A172 (cell line): ENCODE measurements around the gene LARGE1. TPM values are rescaled to one million over a fixed set of nuclear protein-coding genes. Genes with fewer than 3 reads are reported as not detected.

Experiments
- DNase-seq: peaks from one replicate; pipeline ENCODE4 v3.0.0-alpha.2; 2015; ENCODE audit warnings: low spot score
- total RNA-seq: library from RNA; depleted of rRNA; stranded (reverse); fragments of >200 nt; shearing (Covaris generic); gene quantifications from 2 replicates; pipeline ENCODE4 v1.2.3, GENCODE V29; 2014

LARGE1 gene
- total RNA-seq, 1 experiment from 2014 or later = 4.9 TPM

- DNase-seq = no peak
Measured at GRCh38 chr22:33563220-33563964, 356.9 kb downstream of the LARGE1 start.

GRCh38 chr22:33562501-33562900 lies 357.8 kb downstream of the LARGE1 start:
- no peak for DNase-seq

GRCh38 chr22:33561149-33561807 lies 359.0 kb downstream of the LARGE1 start:
- DNase-seq = no peak

- no peak for DNase-seq
Measured at GRCh38 chr22:33557836-33558235, 362.4 kb downstream of the LARGE1 start.

GRCh38 chr22:33555814-33556522 lies 364.3 kb downstream of the LARGE1 start:
- no peak for DNase-seq

- no peak for DNase-seq
Measured at GRCh38 chr22:33553493-33553892, 366.8 kb downstream of the LARGE1 start.

- no peak for DNase-seq
Measured at GRCh38 chr22:33544707-33545106, 375.6 kb downstream of the LARGE1 start.

GRCh38 chr22:33542722-33543121 lies 377.6 kb downstream of the LARGE1 start:
- DNase-seq = no peak

GRCh38 chr22:33542153-33542552 lies 378.1 kb downstream of the LARGE1 start:
- DNase-seq = no peak

- DNase-seq = no peak
Measured at GRCh38 chr22:33539902-33540751, 380.1 kb downstream of the LARGE1 start.

- DNase-seq = no peak
Measured at GRCh38 chr22:33539202-33539901, 380.9 kb downstream of the LARGE1 start.

- DNase-seq = no peak
Measured at GRCh38 chr22:33538277-33538885, 381.9 kb downstream of the LARGE1 start.

- DNase-seq = no peak
Measured at GRCh38 chr22:33537059-33537458, 383.2 kb downstream of the LARGE1 start.

GRCh38 chr22:33535937-33536875 lies 384.1 kb downstream of the LARGE1 start:
- DNase-seq = no peak

GRCh38 chr22:33529424-33530113 lies 390.7 kb downstream of the LARGE1 start:
- DNase-seq = no peak

GRCh38 chr22:33528183-33528582 lies 392.1 kb downstream of the LARGE1 start:
- no peak for DNase-seq

GRCh38 chr22:33526434-33527107 lies 393.7 kb downstream of the LARGE1 start:
- no peak for DNase-seq

- DNase-seq = no peak
Measured at GRCh38 chr22:33524511-33525260, 395.6 kb downstream of the LARGE1 start.
